Measurements from ENCODE around the gene TXNRD2.

TXNRD2 gene

GRCh38 chr22:19896665-19897355, 44.8 kb downstream of the TXNRD2 start:
- Mint-ChIP-seq H3K4me3 (no peak overlapping the region), H3K36me3 (ENCODE audit: low read depth) (no peaks in the 10 kb centered on the region), H3K27me3 (ENCODE audit: low read depth) (no peaks in the 10 kb centered on the region), H3K4me1 (ENCODE audit: low read depth) (peaks cover 14% of the 10 kb centered on the region), H3K9me3 (no peaks in the 10 kb centered on the region), H3K27ac (no peak overlapping the region)
- DNase-seq (ENCODE audit: low spot score), result no peak

- H3K27me3 Mint-ChIP-seq (ENCODE audit: low read depth), result no peaks in the 10 kb centered on the region
- DNase-seq (ENCODE audit: low spot score), result no peak
- H3K4me1 Mint-ChIP-seq (ENCODE audit: low read depth), result peaks cover 26% of the 10 kb centered on the region
- no peaks in the 10 kb centered on the region for H3K36me3 Mint-ChIP-seq (ENCODE audit: low read depth)
- no peak overlapping the region for H3K4me3 Mint-ChIP-seq
- H3K9me3 Mint-ChIP-seq, result no peaks in the 10 kb centered on the region
- H3K27ac Mint-ChIP-seq, result no peak overlapping the region
Measured at GRCh38 chr22:19895160-19895849, 46.3 kb downstream of the TXNRD2 start.

GRCh38 chr22:19893363-19893762, 48.3 kb downstream of the TXNRD2 start:
- Mint-ChIP-seq H3K4me3 (no peak overlapping the region), H3K4me1 (ENCODE audit: low read depth) (peaks cover 32% of the 10 kb centered on the region), H3K27ac (no peak overlapping the region), H3K27me3 (ENCODE audit: low read depth) (no peaks in the 10 kb centered on the region), H3K9me3 (no peaks in the 10 kb centered on the region), H3K36me3 (ENCODE audit: low read depth) (no peaks in the 10 kb centered on the region)
- no peak for DNase-seq (ENCODE audit: low spot score)

- Mint-ChIP-seq H3K4me1 (ENCODE audit: low read depth) (peaks cover 32% of the 10 kb centered on the region), H3K4me3 (no peak overlapping the region), H3K36me3 (ENCODE audit: low read depth) (no peaks in the 10 kb centered on the region), H3K27ac (no peak overlapping the region), H3K27me3 (ENCODE audit: low read depth) (no peaks in the 10 kb centered on the region), H3K9me3 (no peaks in the 10 kb centered on the region)
- no peak for DNase-seq (ENCODE audit: low spot score)
Measured at GRCh38 chr22:19892925-19893324, 48.7 kb downstream of the TXNRD2 start.

- Mint-ChIP-seq H3K27me3 (ENCODE audit: low read depth) (no peaks in the 10 kb centered on the region), H3K27ac (peak overlapping the region; percentile 86), H3K36me3 (ENCODE audit: low read depth) (no peaks in the 10 kb centered on the region), H3K4me1 (ENCODE audit: low read depth) (peaks cover 33% of the 10 kb centered on the region), H3K4me3 (peak overlapping the region; percentile 80), H3K9me3 (no peaks in the 10 kb centered on the region)
- peak; percentile 59 for DNase-seq (ENCODE audit: low spot score)
Measured at GRCh38 chr22:19892257-19892879, 49.2 kb downstream of the TXNRD2 start.

GRCh38 chr22:19891317-19892256, 50.0 kb downstream of the TXNRD2 start:
- Mint-ChIP-seq H3K9me3 (no peaks in the 10 kb centered on the region), H3K4me1 (ENCODE audit: low read depth) (peaks cover 41% of the 10 kb centered on the region), H3K4me3 (peak overlapping the region; percentile 80), H3K27ac (peak overlapping the region; percentile 86), H3K36me3 (ENCODE audit: low read depth) (no peaks in the 10 kb centered on the region), H3K27me3 (ENCODE audit: low read depth) (no peaks in the 10 kb centered on the region)
- DNase-seq (ENCODE audit: low spot score), result peak; percentile 84

- H3K9me3 Mint-ChIP-seq, result no peaks in the 10 kb centered on the region
- no peak for DNase-seq (ENCODE audit: low spot score)
- H3K27ac Mint-ChIP-seq, result peak overlapping the region; percentile 86
- peaks cover 44% of the 10 kb centered on the region for H3K4me1 Mint-ChIP-seq (ENCODE audit: low read depth)
- no peaks in the 10 kb centered on the region for H3K36me3 Mint-ChIP-seq (ENCODE audit: low read depth)
- peak overlapping the region; percentile 15 for H3K4me3 Mint-ChIP-seq
- H3K27me3 Mint-ChIP-seq (ENCODE audit: low read depth), result no peaks in the 10 kb centered on the region
Measured at GRCh38 chr22:19890502-19891316, 50.9 kb downstream of the TXNRD2 start.

GRCh38 chr22:19889951-19890350, 51.7 kb downstream of the TXNRD2 start:
- H3K27me3 Mint-ChIP-seq (ENCODE audit: low read depth), result no peaks in the 10 kb centered on the region
- H3K36me3 Mint-ChIP-seq (ENCODE audit: low read depth), result no peaks in the 10 kb centered on the region
- no peaks in the 10 kb centered on the region for H3K9me3 Mint-ChIP-seq
- DNase-seq (ENCODE audit: low spot score), result no peak
- peak overlapping the region; percentile 24 for H3K4me3 Mint-ChIP-seq
- no peak overlapping the region for H3K27ac Mint-ChIP-seq
- peaks cover 46% of the 10 kb centered on the region for H3K4me1 Mint-ChIP-seq (ENCODE audit: low read depth)

- H3K36me3 Mint-ChIP-seq (ENCODE audit: low read depth), result no peaks in the 10 kb centered on the region
- no peak overlapping the region for H3K27ac Mint-ChIP-seq
- no peaks in the 10 kb centered on the region for H3K9me3 Mint-ChIP-seq
- peaks cover 43% of the 10 kb centered on the region for H3K4me1 Mint-ChIP-seq (ENCODE audit: low read depth)
- DNase-seq (ENCODE audit: low spot score), result no peak
- H3K27me3 Mint-ChIP-seq (ENCODE audit: low read depth), result no peaks in the 10 kb centered on the region
- H3K4me3 Mint-ChIP-seq, result no peak overlapping the region
Measured at GRCh38 chr22:19888131-19888746, 53.4 kb downstream of the TXNRD2 start.

GRCh38 chr22:19887256-19887985, 54.2 kb downstream of the TXNRD2 start:
- Mint-ChIP-seq H3K27me3 (ENCODE audit: low read depth) (no peaks in the 10 kb centered on the region), H3K4me1 (ENCODE audit: low read depth) (peaks cover 38% of the 10 kb centered on the region), H3K36me3 (ENCODE audit: low read depth) (no peaks in the 10 kb centered on the region), H3K27ac (no peak overlapping the region), H3K4me3 (no peak overlapping the region), H3K9me3 (no peaks in the 10 kb centered on the region)
- no peak for DNase-seq (ENCODE audit: low spot score)

- H3K36me3 Mint-ChIP-seq (ENCODE audit: low read depth), result no peaks in the 10 kb centered on the region
Measured at GRCh38 chr22:19886605-19887255, 54.9 kb downstream of the TXNRD2 start.

More at GRCh38 chr22:19886605-19887255, 54.9 kb downstream of the TXNRD2 start:
- peaks cover 31% of the 10 kb centered on the region for H3K4me1 Mint-ChIP-seq (ENCODE audit: low read depth)
- DNase-seq (ENCODE audit: low spot score), result no peak
- H3K27ac Mint-ChIP-seq, result peak overlapping the region; percentile 31
- no peak overlapping the region for H3K4me3 Mint-ChIP-seq
- H3K27me3 Mint-ChIP-seq (ENCODE audit: low read depth), result no peaks in the 10 kb centered on the region
- no peaks in the 10 kb centered on the region for H3K9me3 Mint-ChIP-seq
